Urinary bladder (tissue), 4 donors: Measurements from ENCODE around the gene ABTB1. TPM values are rescaled to one million over a fixed set of nuclear protein-coding genes. Genes with fewer than 3 reads are reported as not detected.
"Not testable (repeated sequence)": the region's sequence is repeated elsewhere in the genome, so short reads cannot be mapped to it uniquely, and the experiment has no call there.

Experiments used
- DNase-seq: peaks from one replicate; pipeline ENCODE4 v3.0.0-alpha.2; 2015; ENCODE audit errors: extremely low spot score
- H3K27ac ChIP-seq: one replicate; pipeline ENCODE4 v1.5.1; 2013; ENCODE audit warnings: low read depth, mild to moderate bottlenecking, moderate library complexity
- H3K36me3 ChIP-seq: one replicate; pipeline ENCODE4 v1.6.1; 2013; ENCODE audit warnings: mild to moderate bottlenecking, moderate library complexity; ENCODE audit not compliant: insufficient read depth
- H3K4me1 ChIP-seq: one replicate; pipeline ENCODE4 v1.6.1; 2013; ENCODE audit warnings: mild to moderate bottlenecking, moderate library complexity; ENCODE audit not compliant: insufficient read depth
- H3K4me3 ChIP-seq: one replicate; pipeline ENCODE4 v1.5.1; 2013; ENCODE audit warnings: low read depth, low read length
- WGBS: extraction: QIAGEN DNeasy Blood & Tissue Kit; methylation state at CpG from one replicate; pipeline ENCODE4 v1.1.7; 2013; 5-methylcytosine and 5-hydroxymethylcytosine counted together
- polyA plus RNA-seq: library from polyadenylated mRNA; stranded (reverse); fragments of 200-250 nt; gene quantifications from one replicate; pipeline ENCODE4 v1.2.3, GENCODE V29; 2013
- total RNA-seq: library from RNA; depleted of rRNA; stranded (reverse); fragments of >200 nt; gene quantifications from one replicate; pipeline ENCODE4 v1.2.3, GENCODE V29; 2014
- donor health status: healthy with polysubstance abuse.
- donor health status: healthy.

Gene ABTB1
- total and polyA plus RNA-seq, 2 donors = 11.4 to 76.6 TPM

- no peaks in the 10 kb centered on the region for H3K4me1 ChIP-seq
- WGBS = 89% methylated on average over 21 of the region's 21 CpGs
- no peak overlapping the region for H3K4me3 ChIP-seq
- H3K36me3 ChIP-seq = no peaks in the 10 kb centered on the region
- H3K27ac ChIP-seq = no peak overlapping the region
- DNase-seq = no peak
These were observed 6.9 kb downstream of the ABTB1 start for GRCh38 chr3:127679534-127680145.

- H3K4me1 ChIP-seq = no peaks in the 10 kb centered on the region
- DNase-seq = no peak
- H3K36me3 ChIP-seq = no peaks in the 10 kb centered on the region
- no peak overlapping the region for H3K27ac ChIP-seq
- WGBS = 96% methylated on average over 21 of the region's 21 CpGs
- no peak overlapping the region for H3K4me3 ChIP-seq
These were observed 7.5 kb downstream of the ABTB1 start for GRCh38 chr3:127680146-127680661.

GRCh38 chr3:127680798-127681221 is 8.1 kb downstream of the ABTB1 start:
- no peaks in the 10 kb centered on the region for H3K4me1 ChIP-seq
- no peak overlapping the region for H3K27ac ChIP-seq
- H3K4me3 ChIP-seq = no peak overlapping the region
- DNase-seq = no peak
- H3K36me3 ChIP-seq = no peaks in the 10 kb centered on the region
- 92% methylated on average over 1 of the region's 1 CpG for WGBS

- H3K4me3 ChIP-seq, DNase-seq, H3K4me1 ChIP-seq, H3K27ac ChIP-seq, H3K36me3 ChIP-seq: not testable (repeated sequence)
- WGBS = 93% methylated on average over 6 of the region's 6 CpGs
These were observed 9.4 kb downstream of the ABTB1 start for GRCh38 chr3:127682175-127682554.

- Histone ChIP-seq H3K4me3 (no peak overlapping the region), H3K36me3 (no peaks in the 10 kb centered on the region), H3K4me1 (no peaks in the 10 kb centered on the region), H3K27ac (no peak overlapping the region)
- WGBS = 88% methylated on average over 8 of the region's 8 CpGs
- DNase-seq = no peak
These were observed 9.8 kb downstream of the ABTB1 start for GRCh38 chr3:127682561-127682960.

GRCh38 chr3:127684871-127685707 is 12.3 kb downstream of the ABTB1 start:
- DNase-seq = no peak
- H3K36me3 ChIP-seq = no peaks in the 10 kb centered on the region

GRCh38 chr3:127685708-127686511 is 13.2 kb downstream of the ABTB1 start:
- Histone ChIP-seq H3K4me3 (no peak overlapping the region), H3K36me3 (no peaks in the 10 kb centered on the region), H3K27ac (no peak overlapping the region), H3K4me1 (no peaks in the 10 kb centered on the region)
- DNase-seq = no peak
- WGBS = 79% methylated on average over 4 of the region's 4 CpGs

More at GRCh38 chr3:127684871-127685707, 12.3 kb downstream of the ABTB1 start:
- WGBS = 79% methylated on average over 22 of the region's 22 CpGs
- H3K4me1 ChIP-seq = no peaks in the 10 kb centered on the region
- H3K4me3 ChIP-seq = no peak overlapping the region
- H3K27ac ChIP-seq = no peak overlapping the region

GRCh38 chr3:127686512-127686894 is 13.8 kb downstream of the ABTB1 start:
- Histone ChIP-seq H3K27ac (no peak overlapping the region), H3K36me3 (no peaks in the 10 kb centered on the region), H3K4me1 (no peaks in the 10 kb centered on the region), H3K4me3 (no peak overlapping the region)
- no peak for DNase-seq

- DNase-seq = no peak
- Histone ChIP-seq H3K27ac (no peak overlapping the region), H3K36me3 (no peaks in the 10 kb centered on the region), H3K4me3 (no peak overlapping the region), H3K4me1 (no peaks in the 10 kb centered on the region)
- 97% methylated on average over 2 of the region's 2 CpGs for WGBS
These were observed 14.5 kb downstream of the ABTB1 start for GRCh38 chr3:127687228-127687737.

- DNase-seq = no peak
- 46% methylated on average over 2 of the region's 2 CpGs for WGBS
These were observed 15.3 kb downstream of the ABTB1 start for GRCh38 chr3:127688022-127688415.

GRCh38 chr3:127688416-127689265 is 15.9 kb downstream of the ABTB1 start:
- H3K4me3 ChIP-seq = no peak overlapping the region
- DNase-seq = no peak

More at GRCh38 chr3:127688022-127688415, 15.3 kb downstream of the ABTB1 start:
- no peaks in the 10 kb centered on the region for H3K4me1 ChIP-seq
- no peak overlapping the region for H3K4me3 ChIP-seq
- no peaks in the 10 kb centered on the region for H3K36me3 ChIP-seq
- H3K27ac ChIP-seq = no peak overlapping the region

GRCh38 chr3:127689266-127689860 is 16.6 kb downstream of the ABTB1 start:
- H3K4me1 ChIP-seq = no peaks in the 10 kb centered on the region
- H3K36me3 ChIP-seq = no peaks in the 10 kb centered on the region
- DNase-seq = no peak
- WGBS = 87% methylated on average over 19 of the region's 19 CpGs
- no peak overlapping the region for H3K27ac ChIP-seq
- H3K4me3 ChIP-seq = no peak overlapping the region

More at GRCh38 chr3:127688416-127689265, 15.9 kb downstream of the ABTB1 start:
- Histone ChIP-seq H3K27ac (no peak overlapping the region), H3K36me3 (no peaks in the 10 kb centered on the region), H3K4me1 (no peaks in the 10 kb centered on the region)
- 42% methylated on average over 20 of the region's 20 CpGs for WGBS
